T-helper 1 cell treated with Interleukin-12 subunit alpha and Interleukin-12 subunit beta and Interleukin-4 antibody, amounts not matched to agents 30 μg/mL and 1 μg/mL, for 36 hours (primary cell): ENCODE results near the gene TJAP1.
"Not testable (repeated sequence)": the region's sequence is repeated elsewhere in the genome, so short reads cannot be mapped to it uniquely, and the experiment has no call there.

Experiments used
- H3K27ac Mint-ChIP-seq: one replicate; pipeline ENCODE4 v1.8.0; 2021; ENCODE audit warnings: mild to moderate bottlenecking, mixed read lengths
- H3K27me3 Mint-ChIP-seq: one replicate; pipeline ENCODE4 v1.8.0; 2021; ENCODE audit warnings: low read depth, mixed read lengths
- H3K36me3 Mint-ChIP-seq: one replicate; pipeline ENCODE4 v1.8.0; 2021; ENCODE audit warnings: low read depth, mixed read lengths
- H3K4me1 Mint-ChIP-seq: one replicate; pipeline ENCODE4 v1.8.0; 2021; ENCODE audit warnings: low read depth, mixed read lengths
- H3K4me3 Mint-ChIP-seq: one replicate; pipeline ENCODE4 v1.8.0; 2021; ENCODE audit warnings: mild to moderate bottlenecking, moderate library complexity, mixed read lengths
- H3K9me3 Mint-ChIP-seq: one replicate; pipeline ENCODE4 v1.8.0; 2021; ENCODE audit warnings: mixed read lengths

Gene TJAP1

GRCh38 chr6:43460032-43460431, 17.3 kb upstream of the TJAP1 start:
- no peaks in the 10 kb centered on the region for H3K36me3 Mint-ChIP-seq
- no peak overlapping the region for H3K27ac Mint-ChIP-seq
- H3K4me1 Mint-ChIP-seq: peaks cover 7% of the 10 kb centered on the region
- H3K27me3 Mint-ChIP-seq: peaks cover 50% of the 10 kb centered on the region
- no peak overlapping the region for H3K4me3 Mint-ChIP-seq
- H3K9me3 Mint-ChIP-seq: no peaks in the 10 kb centered on the region

- H3K4me1 Mint-ChIP-seq: no peaks in the 10 kb centered on the region
- H3K27me3 Mint-ChIP-seq: peaks cover 35% of the 10 kb centered on the region
- no peak overlapping the region for H3K4me3 Mint-ChIP-seq
- no peaks in the 10 kb centered on the region for H3K9me3 Mint-ChIP-seq
- H3K27ac Mint-ChIP-seq: no peak overlapping the region
- H3K36me3 Mint-ChIP-seq: no peaks in the 10 kb centered on the region
These were observed 15.4 kb upstream of the TJAP1 start for GRCh38 chr6:43461936-43462335.

- Mint-ChIP-seq H3K9me3 (no peaks in the 10 kb centered on the region), H3K4me3 (no peak overlapping the region), H3K36me3 (no peaks in the 10 kb centered on the region), H3K27ac (no peak overlapping the region), H3K4me1 (no peaks in the 10 kb centered on the region), H3K27me3 (peaks cover 38% of the 10 kb centered on the region)
These were observed 13.0 kb upstream of the TJAP1 start for GRCh38 chr6:43464337-43464736.

GRCh38 chr6:43465948-43466347, 11.4 kb upstream of the TJAP1 start:
- Mint-ChIP-seq H3K4me3 (no peak overlapping the region), H3K36me3 (no peaks in the 10 kb centered on the region), H3K9me3 (no peaks in the 10 kb centered on the region)

GRCh38 chr6:43467265-43467664, 10.1 kb upstream of the TJAP1 start:
- not testable (repeated sequence) for H3K36me3 Mint-ChIP-seq, H3K4me3 Mint-ChIP-seq, H3K4me1 Mint-ChIP-seq, H3K27ac Mint-ChIP-seq, H3K9me3 Mint-ChIP-seq
- H3K27me3 Mint-ChIP-seq: peaks cover 31% of the 10 kb centered on the region

More at GRCh38 chr6:43465948-43466347, 11.4 kb upstream of the TJAP1 start:
- Mint-ChIP-seq H3K27ac (no peak overlapping the region), H3K27me3 (peaks cover 30% of the 10 kb centered on the region), H3K4me1 (no peaks in the 10 kb centered on the region)

GRCh38 chr6:43467752-43468151, 9.6 kb upstream of the TJAP1 start:
- H3K4me1 Mint-ChIP-seq: no peaks in the 10 kb centered on the region
- H3K4me3 Mint-ChIP-seq: no peak overlapping the region
- no peaks in the 10 kb centered on the region for H3K9me3 Mint-ChIP-seq
- no peak overlapping the region for H3K27ac Mint-ChIP-seq
- peaks cover 27% of the 10 kb centered on the region for H3K27me3 Mint-ChIP-seq
- no peaks in the 10 kb centered on the region for H3K36me3 Mint-ChIP-seq

GRCh38 chr6:43468240-43468639, 9.1 kb upstream of the TJAP1 start:
- Mint-ChIP-seq H3K4me3 (no peak overlapping the region), H3K4me1 (no peaks in the 10 kb centered on the region), H3K27me3 (peaks cover 22% of the 10 kb centered on the region), H3K9me3 (no peaks in the 10 kb centered on the region), H3K36me3 (no peaks in the 10 kb centered on the region), H3K27ac (no peak overlapping the region)

GRCh38 chr6:43468748-43469681, 8.4 kb upstream of the TJAP1 start:
- Mint-ChIP-seq H3K36me3 (no peaks in the 10 kb centered on the region), H3K9me3 (no peaks in the 10 kb centered on the region), H3K27me3 (peaks cover 19% of the 10 kb centered on the region), H3K4me1 (no peaks in the 10 kb centered on the region), H3K4me3 (no peak overlapping the region), H3K27ac (no peak overlapping the region)

- Mint-ChIP-seq H3K9me3 (no peaks in the 10 kb centered on the region), H3K27me3 (peaks cover 17% of the 10 kb centered on the region), H3K4me1 (no peaks in the 10 kb centered on the region), H3K4me3 (no peak overlapping the region), H3K27ac (no peak overlapping the region), H3K36me3 (no peaks in the 10 kb centered on the region)
These were observed 7.4 kb upstream of the TJAP1 start for GRCh38 chr6:43469947-43470346.

- H3K36me3 Mint-ChIP-seq: no peaks in the 10 kb centered on the region
- H3K4me1 Mint-ChIP-seq: no peaks in the 10 kb centered on the region
- no peaks in the 10 kb centered on the region for H3K9me3 Mint-ChIP-seq
- H3K27ac Mint-ChIP-seq: peak overlapping the region; percentile 22
- no peak overlapping the region for H3K4me3 Mint-ChIP-seq
- H3K27me3 Mint-ChIP-seq: peaks cover 17% of the 10 kb centered on the region
These were observed 6.0 kb upstream of the TJAP1 start for GRCh38 chr6:43471399-43471798.

- H3K4me1 Mint-ChIP-seq: peaks cover 11% of the 10 kb centered on the region
- H3K36me3 Mint-ChIP-seq: no peaks in the 10 kb centered on the region
- H3K4me3 Mint-ChIP-seq: no peak overlapping the region
- H3K27me3 Mint-ChIP-seq: peaks cover 17% of the 10 kb centered on the region
- H3K27ac Mint-ChIP-seq: no peak overlapping the region
- H3K9me3 Mint-ChIP-seq: no peaks in the 10 kb centered on the region
These were observed 4.9 kb upstream of the TJAP1 start for GRCh38 chr6:43472515-43472914.

- no peak overlapping the region for H3K4me3 Mint-ChIP-seq
These were observed 1.9 kb upstream of the TJAP1 start for GRCh38 chr6:43475516-43475915.

GRCh38 chr6:43476746-43477145, 624 bp upstream of the TJAP1 start:
- H3K27ac Mint-ChIP-seq: peak overlapping the region; percentile 98

More at GRCh38 chr6:43475516-43475915, 1.9 kb upstream of the TJAP1 start:
- H3K27me3 Mint-ChIP-seq: peaks cover 8% of the 10 kb centered on the region
- H3K4me1 Mint-ChIP-seq: peaks cover 33% of the 10 kb centered on the region
- H3K27ac Mint-ChIP-seq: no peak overlapping the region
- H3K36me3 Mint-ChIP-seq: no peaks in the 10 kb centered on the region
- no peaks in the 10 kb centered on the region for H3K9me3 Mint-ChIP-seq

GRCh38 chr6:43478008-43478372, 620 bp downstream of the TJAP1 start:
- Mint-ChIP-seq H3K4me3 (peak overlapping the region; percentile 96), H3K27ac (peak overlapping the region; percentile 98), H3K36me3 (peaks cover 1% of the 10 kb centered on the region), H3K4me1 (peaks cover 44% of the 10 kb centered on the region), H3K27me3 (no peaks in the 10 kb centered on the region), H3K9me3 (no peaks in the 10 kb centered on the region)

More at GRCh38 chr6:43476746-43477145, 624 bp upstream of the TJAP1 start:
- Mint-ChIP-seq H3K36me3 (no peaks in the 10 kb centered on the region), H3K4me1 (peaks cover 38% of the 10 kb centered on the region), H3K9me3 (no peaks in the 10 kb centered on the region), H3K27me3 (no peaks in the 10 kb centered on the region), H3K4me3 (peak overlapping the region; percentile 96)

- peaks cover 44% of the 10 kb centered on the region for H3K4me1 Mint-ChIP-seq
These were observed 3.7 kb downstream of the TJAP1 start for GRCh38 chr6:43481075-43481474.

More at GRCh38 chr6:43481075-43481474, 3.7 kb downstream of the TJAP1 start:
- H3K27ac Mint-ChIP-seq: no peak overlapping the region
- H3K4me3 Mint-ChIP-seq: no peak overlapping the region
- no peaks in the 10 kb centered on the region for H3K9me3 Mint-ChIP-seq
- no peaks in the 10 kb centered on the region for H3K27me3 Mint-ChIP-seq
- peaks cover 4% of the 10 kb centered on the region for H3K36me3 Mint-ChIP-seq
